Activated gamma-delta T cell (primary cell): Measurements from ENCODE around the gene RNF145.
"Not testable (repeated sequence)": the region's sequence is repeated elsewhere in the genome, so short reads cannot be mapped to it uniquely, and the experiment has no call there.

Experiments
- DNase-seq: peaks from one replicate; lab custom pipeline; 2025; lab: John Stamatoyannopoulos, UW

RNF145 gene

GRCh38 chr5:159156426-159157238, 52.7 kb downstream of the RNF145 start:
- no peak for DNase-seq

- DNase-seq: no peak
Measured at GRCh38 chr5:159155960-159156359, 53.4 kb downstream of the RNF145 start.

- DNase-seq: no peak
Measured at GRCh38 chr5:159152876-159153275, 56.5 kb downstream of the RNF145 start.

- DNase-seq: no peak
Measured at GRCh38 chr5:159149085-159149484, 60.3 kb downstream of the RNF145 start.

GRCh38 chr5:159147976-159148375, 61.4 kb downstream of the RNF145 start:
- DNase-seq: no peak

- DNase-seq: no peak
Measured at GRCh38 chr5:159146839-159147238, 62.5 kb downstream of the RNF145 start.

- DNase-seq: not testable (repeated sequence)
Measured at GRCh38 chr5:159145160-159145559, 64.2 kb downstream of the RNF145 start.

GRCh38 chr5:159139802-159140201, 69.6 kb downstream of the RNF145 start:
- no peak for DNase-seq

- DNase-seq: no peak
Measured at GRCh38 chr5:159135896-159136531, 73.3 kb downstream of the RNF145 start.

GRCh38 chr5:159133041-159133741, 76.2 kb downstream of the RNF145 start:
- no peak for DNase-seq

GRCh38 chr5:159132429-159133040, 76.8 kb downstream of the RNF145 start:
- DNase-seq: no peak

- DNase-seq: no peak
Measured at GRCh38 chr5:159131951-159132350, 77.4 kb downstream of the RNF145 start.

- no peak for DNase-seq
Measured at GRCh38 chr5:159130871-159131270, 78.5 kb downstream of the RNF145 start.

- no peak for DNase-seq
Measured at GRCh38 chr5:159128070-159128541, 81.2 kb downstream of the RNF145 start.

GRCh38 chr5:159123700-159124099, 85.7 kb downstream of the RNF145 start:
- DNase-seq: no peak

- no peak for DNase-seq
Measured at GRCh38 chr5:159123189-159123588, 86.2 kb downstream of the RNF145 start.

- DNase-seq: no peak
Measured at GRCh38 chr5:159121061-159121460, 88.3 kb downstream of the RNF145 start.

- no peak for DNase-seq
Measured at GRCh38 chr5:159120446-159120845, 88.9 kb downstream of the RNF145 start.

- not testable (repeated sequence) for DNase-seq
Measured at GRCh38 chr5:159119842-159120241, 89.5 kb downstream of the RNF145 start.

GRCh38 chr5:159118958-159119659, 90.2 kb downstream of the RNF145 start:
- not testable (repeated sequence) for DNase-seq

- DNase-seq: no peak
Measured at GRCh38 chr5:159113405-159113804, 95.9 kb downstream of the RNF145 start.

GRCh38 chr5:159112436-159112835, 96.9 kb downstream of the RNF145 start:
- no peak for DNase-seq
